Thoracic aorta (tissue), 2 donors: ENCODE results near the gene ESYT2. TPM values are rescaled to one million over a fixed set of nuclear protein-coding genes. Genes with fewer than 3 reads are reported as not detected.

ENCODE experiments used
- ATAC-seq: fragments of 150-250 bp; one replicate; pipeline ENCODE4 v1.8.0; 2017; ENCODE audit warnings: low read depth; ENCODE audit not compliant: insufficient number of reproducible peaks, low FRiP score
- DNase-seq: peaks from one replicate; pipeline ENCODE4 v3.0.0-alpha.2; 2020; ENCODE audit warnings: low spot score
- H3K27ac ChIP-seq, 2 donors: fragments of 200-600 bp; sonication (generic); 1 replicate in 1 of 2; 2 replicates in 1 of 2; pipeline ENCODE4 v1.5.1; 2016; ENCODE audit warnings: mild to moderate bottlenecking in 2 of 2, moderate library complexity in 2 of 2
- H3K27me3 ChIP-seq: fragments of 200-600 bp; sonication (generic); replicated peaks from 2 replicates; pipeline ENCODE4 v1.6.0; 2016; ENCODE audit warnings: mild to moderate bottlenecking; ENCODE audit not compliant: insufficient read depth
- H3K36me3 ChIP-seq: fragments of 200-600 bp; sonication (generic); one replicate; pipeline ENCODE4 v1.5.1; 2016
- H3K4me1 ChIP-seq, 2 donors: fragments of 200-600 bp; sonication (generic); 1 replicate in 1 of 2; 2 replicates in 1 of 2; pipeline versions ENCODE4 v1.5.1 to v1.6.0; 2016; ENCODE audit warnings: low read depth in 2 of 2, mild to moderate bottlenecking in 1 of 2; ENCODE audit not compliant: control insufficient read depth in 1 of 2
- H3K4me3 ChIP-seq: fragments of 200-600 bp; sonication (generic); 2 replicates; pipeline ENCODE4 v1.5.1; 2016; ENCODE audit warnings: mild to moderate bottlenecking
- H3K9me3 ChIP-seq: fragments of 200-600 bp; sonication (generic); 2 replicates; pipeline ENCODE4 v1.5.1; 2016
- total RNA-seq, 2 donors: library from RNA; depleted of rRNA; stranded (reverse); fragments of >200 nt; gene quantifications; one replicate each; pipeline versions ENCODE4 v1.1.0 to v1.2.3, GENCODE V29; 2016
- TF ChIP-seq, protein P1 (sequence below): fragments of 200-600 bp; sonication (generic); IDR thresholded peaks from one replicate; pipeline ENCODE4 v1.5.1; 2019; ENCODE audit warnings: antibody characterized with exemption

Gene ESYT2
- total RNA-seq, 2 donors from 2014 or later = 196 to 218 TPM

DNA sequence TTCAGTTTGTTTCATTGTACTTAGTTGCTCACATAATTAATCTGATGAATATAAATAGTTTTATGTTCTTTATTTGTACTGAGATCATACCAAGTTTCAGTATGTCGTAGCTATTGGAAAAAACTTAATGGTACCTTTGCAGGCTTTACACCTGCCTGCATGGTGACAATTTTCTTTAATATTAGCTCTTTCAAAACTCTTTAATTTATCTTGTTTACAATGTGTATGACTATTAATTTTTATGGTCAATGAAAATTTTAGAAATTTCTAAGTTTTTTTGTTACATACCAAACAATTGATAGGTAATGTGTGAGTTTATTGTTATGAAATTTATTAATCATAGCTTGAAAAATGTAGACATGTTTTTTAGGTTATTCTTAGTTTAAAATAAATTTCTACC lies 31.1 kb upstream of the ESYT2 start:
- Histone ChIP-seq H3K27ac (no peak overlapping the region), H3K36me3 (no peaks in the 10 kb centered on the region), H3K4me1 (peaks cover 8 to 21% of the 10 kb centered on the region in 2 donors), H3K27me3 (no peaks in the 10 kb centered on the region), H3K9me3 (no peaks in the 10 kb centered on the region), H3K4me3 (no peak overlapping the region)
- no peak for DNase-seq
- no peak for ATAC-seq
- TF ChIP-seq, protein P1, sequence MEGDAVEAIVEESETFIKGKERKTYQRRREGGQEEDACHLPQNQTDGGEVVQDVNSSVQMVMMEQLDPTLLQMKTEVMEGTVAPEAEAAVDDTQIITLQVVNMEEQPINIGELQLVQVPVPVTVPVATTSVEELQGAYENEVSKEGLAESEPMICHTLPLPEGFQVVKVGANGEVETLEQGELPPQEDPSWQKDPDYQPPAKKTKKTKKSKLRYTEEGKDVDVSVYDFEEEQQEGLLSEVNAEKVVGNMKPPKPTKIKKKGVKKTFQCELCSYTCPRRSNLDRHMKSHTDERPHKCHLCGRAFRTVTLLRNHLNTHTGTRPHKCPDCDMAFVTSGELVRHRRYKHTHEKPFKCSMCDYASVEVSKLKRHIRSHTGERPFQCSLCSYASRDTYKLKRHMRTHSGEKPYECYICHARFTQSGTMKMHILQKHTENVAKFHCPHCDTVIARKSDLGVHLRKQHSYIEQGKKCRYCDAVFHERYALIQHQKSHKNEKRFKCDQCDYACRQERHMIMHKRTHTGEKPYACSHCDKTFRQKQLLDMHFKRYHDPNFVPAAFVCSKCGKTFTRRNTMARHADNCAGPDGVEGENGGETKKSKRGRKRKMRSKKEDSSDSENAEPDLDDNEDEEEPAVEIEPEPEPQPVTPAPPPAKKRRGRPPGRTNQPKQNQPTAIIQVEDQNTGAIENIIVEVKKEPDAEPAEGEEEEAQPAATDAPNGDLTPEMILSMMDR = no peak

GRCh38 chr7:158858592-158859503 lies 29.5 kb upstream of the ESYT2 start:
- ATAC-seq (no peak), DNase-seq (no peak)
- Histone ChIP-seq H3K9me3 (no peaks in the 10 kb centered on the region), H3K4me1 (peaks cover 5 to 12% of the 10 kb centered on the region in 2 donors), H3K4me3 (no peak overlapping the region), H3K27me3 (no peaks in the 10 kb centered on the region), H3K27ac (no peak overlapping the region), H3K36me3 (no peaks in the 10 kb centered on the region)
- TF ChIP-seq, protein P1 = no peak

DNA sequence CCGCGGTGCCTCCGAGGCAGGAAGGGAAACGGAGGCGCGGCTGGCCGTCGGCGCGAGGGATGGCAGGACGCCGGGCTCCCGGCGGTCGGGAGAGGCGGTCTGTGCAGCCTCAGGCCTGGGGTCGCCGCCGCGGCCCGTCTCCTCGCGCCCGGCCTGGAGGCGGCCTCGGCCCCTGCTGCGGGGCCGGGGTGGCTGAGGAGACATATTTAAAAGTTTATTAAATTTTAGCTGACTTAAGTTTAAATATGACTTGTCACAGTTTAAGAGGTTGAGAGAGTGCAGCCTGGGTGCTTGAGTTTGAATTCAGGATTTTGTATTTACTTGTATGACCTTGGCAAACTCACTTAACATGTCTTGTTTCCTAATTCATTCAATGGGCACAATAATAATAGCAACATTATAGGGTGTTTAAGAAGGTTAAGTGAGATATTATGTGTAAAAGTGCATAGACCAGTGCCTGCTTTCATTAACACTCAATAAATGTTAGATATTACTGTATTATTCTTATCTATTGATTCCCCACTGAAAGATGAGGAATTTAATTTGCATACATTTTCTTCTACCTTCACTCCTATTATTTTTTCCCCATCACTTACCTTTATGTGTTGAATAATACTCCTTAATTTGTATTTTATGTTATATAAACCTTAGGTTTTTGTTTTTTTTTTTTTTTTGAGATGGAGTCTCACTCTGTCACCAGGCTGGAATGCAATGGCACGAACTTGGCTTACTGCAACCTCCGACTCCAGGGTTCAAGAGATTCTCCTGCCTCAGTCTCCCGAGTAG lies 27.8 kb upstream of the ESYT2 start:
- DNase-seq (no peak), ATAC-seq (peak; percentile 19)
- peak overlapping the region; percentile 82 for H3K4me3 ChIP-seq
- H3K4me1 ChIP-seq = peaks cover 5 to 12% of the 10 kb centered on the region in 2 donors
- TF ChIP-seq, protein P1 = no peak
- H3K27ac ChIP-seq = peak overlapping the region; percentile 64 to 65
- no peaks in the 10 kb centered on the region for H3K9me3 ChIP-seq
- H3K27me3 ChIP-seq = no peaks in the 10 kb centered on the region
- H3K36me3 ChIP-seq = no peaks in the 10 kb centered on the region

DNA sequence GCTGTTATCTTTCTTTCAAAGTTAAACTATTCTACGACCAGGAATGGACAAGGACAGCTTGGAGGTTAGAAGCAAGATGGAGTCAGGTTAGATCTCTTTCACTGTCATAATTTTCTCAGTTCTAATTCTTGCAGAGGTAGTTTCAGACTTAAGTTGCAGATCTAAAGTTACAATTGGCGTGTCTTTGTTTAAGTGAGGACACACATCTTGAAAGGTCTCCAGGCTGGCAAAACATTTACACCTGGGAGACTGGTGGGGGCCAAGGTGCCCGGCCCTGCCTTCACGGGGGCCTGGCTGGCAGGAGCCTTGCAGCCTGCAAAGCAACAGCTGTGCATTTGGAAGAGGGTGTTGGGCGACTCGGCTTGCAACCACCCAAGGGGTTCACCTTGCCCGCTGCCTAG lies 25.4 kb upstream of the ESYT2 start:
- no peak overlapping the region for H3K27ac ChIP-seq
- H3K9me3 ChIP-seq = no peaks in the 10 kb centered on the region
- TF ChIP-seq, protein P1 = no peak
- H3K36me3 ChIP-seq = no peaks in the 10 kb centered on the region
- no peak for DNase-seq
- no peaks in the 10 kb centered on the region for H3K27me3 ChIP-seq
- H3K4me1 ChIP-seq = peaks cover 5 to 12% of the 10 kb centered on the region in 2 donors
- H3K4me3 ChIP-seq = no peak overlapping the region
- no peak for ATAC-seq

DNA sequence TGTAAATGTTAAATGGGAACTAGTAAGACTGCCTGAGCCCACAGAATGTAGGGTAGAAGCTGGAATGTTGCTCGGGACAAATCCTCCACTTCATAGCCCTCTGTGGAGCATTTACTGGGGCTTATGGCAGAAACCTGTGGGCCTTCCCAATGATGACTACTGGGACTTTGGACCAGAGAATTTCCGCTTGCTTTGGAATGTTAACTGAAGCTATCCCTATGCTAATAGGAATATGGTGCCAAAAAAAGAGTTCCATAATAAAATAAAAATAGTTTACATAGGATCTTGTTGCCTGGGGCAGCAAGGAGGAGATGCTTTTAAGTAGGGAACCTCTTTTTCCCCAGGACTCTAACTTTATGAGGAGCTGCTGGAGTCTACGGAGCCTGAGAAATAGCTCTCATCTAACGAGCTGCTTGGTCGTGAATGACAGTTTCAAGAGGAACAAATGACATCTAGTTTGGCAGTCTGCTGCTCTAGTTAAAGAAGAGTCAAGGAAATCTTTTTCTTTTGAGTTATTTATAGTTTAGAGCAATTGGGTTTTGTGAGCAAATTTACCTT lies 21.3 kb upstream of the ESYT2 start:
- H3K4me1 ChIP-seq = peaks cover 0 to 8% of the 10 kb centered on the region in 2 donors
- no peak for ATAC-seq
- no peaks in the 10 kb centered on the region for H3K36me3 ChIP-seq
- TF ChIP-seq, protein P1 = no peak
- H3K9me3 ChIP-seq = no peaks in the 10 kb centered on the region
- DNase-seq = no peak
- no peaks in the 10 kb centered on the region for H3K27me3 ChIP-seq
- H3K27ac ChIP-seq = no peak overlapping the region
- no peak overlapping the region for H3K4me3 ChIP-seq
